CD4-positive, alpha-beta T cell (primary cell): Measurements from ENCODE around the gene ING4. TPM values are rescaled to one million over a fixed set of nuclear protein-coding genes. Genes with fewer than 3 reads are reported as not detected.
A peak's percentile ranks its signal among the peaks of the same experiment; 100 is the strongest.

ENCODE experiments used
- ATAC-seq: fragments of 200-7000 bp; cut with Tn5 transposase; one replicate; pipeline ENCODE4 v1.10.0; 2022; ENCODE audit warnings: mild to moderate bottlenecking; ENCODE audit not compliant: poor library complexity
- CTCF ChIA-PET: fragments of 350-600 bp; sonication (Branson Sonifier 250); formaldehyde crosslinking; loops from one replicate; lab custom pipeline; 2021; ENCODE audit warnings: antibody characterized with exemption, inconsistent platforms; lab: Charles Lee
- POLR2A ChIA-PET: fragments of 350-600 bp; sonication (Branson Sonifier 250); formaldehyde crosslinking; loops from one replicate; lab custom pipeline; 2021; ENCODE audit warnings: antibody characterized with exemption, inconsistent platforms; lab: Charles Lee
- DNase-seq, 14 experiments: peaks; one replicate each; pipeline ENCODE4 v3.0.0-alpha.2; 2013 to 2020; ENCODE audit warnings: mixed read lengths in 2 of 14
- H3K27ac ChIP-seq, 2 donors: one replicate each; pipeline versions ENCODE4 v1.5.1 to v1.7.0; 2013; ENCODE audit warnings: low read length in 2 of 2, low read depth in 1 of 2, mild to moderate bottlenecking in 1 of 2
- H3K27me3 ChIP-seq, 2 experiments: 1 replicate in 1 of 2; 2 replicates in 1 of 2; pipeline versions ENCODE4 v1.6.1 to v1.7.0; 2013; ENCODE audit warnings: low read length in 2 of 2, control low read depth in 1 of 2, mild to moderate bottlenecking in 1 of 2, moderate library complexity in 1 of 2; ENCODE audit not compliant: insufficient read depth in 2 of 2, control insufficient read depth in 1 of 2
- H3K36me3 ChIP-seq: one replicate; pipeline ENCODE4 v1.6.1; 2013; ENCODE audit warnings: low read length, control low read depth; ENCODE audit not compliant: insufficient read depth
- H3K4me1 ChIP-seq: one replicate; pipeline ENCODE4 v1.6.1; 2013; ENCODE audit warnings: low read length, control low read depth; ENCODE audit not compliant: insufficient read depth
- H3K4me3 ChIP-seq: one replicate; pipeline ENCODE4 v1.5.1; 2013; ENCODE audit warnings: mild to moderate bottlenecking, low read length, moderate library complexity
- H3K9me3 ChIP-seq, 2 experiments: 1 replicate in 1 of 2; 2 replicates in 1 of 2; pipeline versions ENCODE4 v1.6.1 to v1.7.0; 2013; ENCODE audit warnings: low read length in 2 of 2, mild to moderate bottlenecking in 2 of 2, control low read depth in 1 of 2, moderate library complexity in 1 of 2; ENCODE audit not compliant: control insufficient read depth in 1 of 2, insufficient read depth in 1 of 2
- H3K27ac Mint-ChIP-seq: one replicate; pipeline ENCODE4 v1.8.0; 2020; ENCODE audit warnings: mixed read lengths
- H3K27me3 Mint-ChIP-seq: one replicate; pipeline ENCODE4 v1.8.0; 2021; ENCODE audit warnings: mixed read lengths
- H3K36me3 Mint-ChIP-seq: one replicate; pipeline ENCODE4 v1.8.0; 2021; ENCODE audit warnings: low read depth, mixed read lengths
- H3K4me1 Mint-ChIP-seq: one replicate; pipeline ENCODE4 v1.8.0; 2021; ENCODE audit warnings: low read depth, mixed read lengths
- H3K4me3 Mint-ChIP-seq: one replicate; pipeline ENCODE4 v1.8.0; 2020; ENCODE audit warnings: mild to moderate bottlenecking, mixed read lengths
- H3K9me3 Mint-ChIP-seq: one replicate; pipeline ENCODE4 v1.8.0; 2020; ENCODE audit warnings: mixed read lengths
- CTCF ChIP-seq: fragments of 200-600 bp; IDR thresholded peaks from one replicate; pipeline ENCODE4 v1.8.0; 2022; ENCODE audit warnings: antibody characterized with exemption, mild to moderate bottlenecking
- intact Hi-C, 2 experiments: fragments of 100-400 bp; cut with DNase I in 1 of 2; cut with micrococcal nuclease in 1 of 2; formaldehyde crosslinking; loops; one replicate each; pipeline versions ENCODE4 v1.15.1 to v1.9.0; 2023 to 2025; cut with DNase I, micrococcal nuclease
- total RNA-seq, 174 experiments: library from RNA in 2 of 174; stranded (reverse) in 2 of 174; gene quantifications; one replicate each; pipeline ENCODE4 v1.2.3 and lab custom pipeline; 2021 to 2026

The ING4 gene
- total RNA-seq, 2 experiments from 2014 or later: 13.8 to 17.4 TPM

GRCh38 chr12:6613776-6614512 is 49.0 kb downstream of the ING4 start:
- peaks cover 47% of the 10 kb centered on the region for H3K4me1 Mint-ChIP-seq
- H3K27ac ChIP-seq: peak overlapping the region; percentile 40 to 47
- H3K27me3 ChIP-seq: no peaks in the 10 kb centered on the region
- no peaks in the 10 kb centered on the region for H3K36me3 Mint-ChIP-seq
- ATAC-seq (peak; percentile 36), DNase-seq (peak in 9 of 14 experiments; percentile 16 to 84 (median 46))
- no peaks in the 10 kb centered on the region for H3K9me3 Mint-ChIP-seq
- peaks cover 43% of the 10 kb centered on the region for H3K4me1 ChIP-seq
- H3K36me3 ChIP-seq: no peaks in the 10 kb centered on the region
- ChIA-PET POLR2A (interaction anchor here (0.7 to 4.4 kb wide), 13 partner anchors 11 to 330 kb away, joined by 3 to 21 read pairs (median 4); partner anchors contain the start of genes C12orf57, CDCA3, ENO2 and LPAR5), CTCF (interaction anchor here (0.7 to 0.9 kb wide), 2 partner anchors 20 to 70 kb away, joined by 3 to 4 read pairs; no protein-coding TSS in a partner anchor)
- H3K27me3 Mint-ChIP-seq: no peaks in the 10 kb centered on the region
- intact Hi-C loops: no loop called here
- no peak overlapping the region for H3K4me3 ChIP-seq
- no peak for TF ChIP-seq CTCF
- H3K9me3 ChIP-seq: no peaks in the 10 kb centered on the region
- H3K27ac Mint-ChIP-seq: peak overlapping the region; percentile 84
- peak overlapping the region; percentile 31 for H3K4me3 Mint-ChIP-seq

DNA sequence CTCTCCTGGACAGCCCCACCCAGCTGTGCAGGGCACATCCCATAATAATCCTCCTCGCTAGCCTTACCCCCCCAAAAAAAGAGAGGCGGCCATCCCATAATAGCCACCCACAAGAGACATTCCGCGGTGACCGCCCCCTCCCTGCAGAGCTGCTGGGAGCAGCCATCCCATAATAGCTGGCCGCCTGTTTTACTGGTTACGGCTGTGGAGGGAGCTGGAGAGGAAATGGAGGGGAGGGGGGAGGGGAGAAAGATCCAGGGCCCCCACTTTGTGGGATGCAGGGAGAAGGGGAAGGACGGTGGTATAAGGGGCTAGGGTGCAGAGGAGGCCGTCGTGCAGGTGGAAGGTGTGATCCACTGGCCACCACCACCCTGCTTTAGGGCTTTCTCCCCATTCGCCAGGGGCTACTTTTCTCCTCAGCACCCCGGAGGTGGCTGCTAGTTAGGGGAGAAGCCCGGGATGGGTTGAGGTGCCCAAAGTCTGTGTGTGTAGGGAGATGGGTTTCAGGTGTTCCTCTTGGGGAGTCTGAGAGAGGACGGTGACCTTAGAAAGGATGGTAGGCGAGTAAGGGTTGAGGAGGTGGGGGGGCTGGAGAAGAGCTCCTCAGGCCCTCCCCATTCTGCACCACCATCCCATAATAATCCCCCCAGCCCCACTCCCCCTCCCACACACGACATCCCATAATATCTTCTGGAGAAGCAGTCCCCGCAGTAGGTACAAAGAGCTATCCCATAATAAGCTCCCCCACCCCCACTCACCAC is 49.7 kb downstream of the ING4 start:
- Histone ChIP-seq H3K27ac (peak overlapping the region; percentile 58 to 70), H3K4me1 (peaks cover 49% of the 10 kb centered on the region), H3K9me3 (no peaks in the 10 kb centered on the region), H3K36me3 (no peaks in the 10 kb centered on the region), H3K4me3 (no peak overlapping the region), H3K27me3 (no peaks in the 10 kb centered on the region)
- CTCF ChIA-PET: interaction anchor here (1.2 kb wide), 1 partner anchor 11 kb away, joined by 3 read pairs; no protein-coding TSS in a partner anchor
- no peaks in the 10 kb centered on the region for H3K27me3 Mint-ChIP-seq
- no peaks in the 10 kb centered on the region for H3K9me3 Mint-ChIP-seq
- no peak overlapping the region for H3K4me3 Mint-ChIP-seq
- H3K36me3 Mint-ChIP-seq: no peaks in the 10 kb centered on the region
- no peak for TF ChIP-seq CTCF
- peaks cover 47% of the 10 kb centered on the region for H3K4me1 Mint-ChIP-seq
- ATAC-seq (peak; percentile 7), DNase-seq (peak in 5 of 14 experiments; percentile 27 to 70 (median 44))
- intact Hi-C loops: no loop called here
- H3K27ac Mint-ChIP-seq: peak overlapping the region; percentile 84
- POLR2A ChIA-PET: interaction anchor here (0.7 to 4.4 kb wide), 21 partner anchors 10 to 330 kb away, joined by 3 to 21 read pairs (median 4); partner anchors contain the start of genes C12orf57, CDCA3, COPS7A and ENO2

GRCh38 chr12:6612652-6613014 is 50.3 kb downstream of the ING4 start:
- H3K4me1 Mint-ChIP-seq: peaks cover 43% of the 10 kb centered on the region
- CTCF ChIA-PET: interaction anchor here (1.2 kb wide), 1 partner anchor 12 kb away, joined by 3 read pairs; no protein-coding TSS in a partner anchor
- no peaks in the 10 kb centered on the region for H3K27me3 Mint-ChIP-seq
- H3K4me3 Mint-ChIP-seq: peak overlapping the region; percentile 53
- Histone ChIP-seq H3K27ac (peak overlapping the region; percentile 58 to 63), H3K4me1 (peaks cover 49% of the 10 kb centered on the region), H3K4me3 (peak overlapping the region; percentile 29), H3K36me3 (no peaks in the 10 kb centered on the region), H3K9me3 (no peaks in the 10 kb centered on the region), H3K27me3 (no peaks in the 10 kb centered on the region)
- DNase-seq (no peak), ATAC-seq (no peak)
- no peak for TF ChIP-seq CTCF
- H3K27ac Mint-ChIP-seq: peak overlapping the region; percentile 84
- no peaks in the 10 kb centered on the region for H3K9me3 Mint-ChIP-seq
- no peaks in the 10 kb centered on the region for H3K36me3 Mint-ChIP-seq
- intact Hi-C loops: no loop called here
- POLR2A ChIA-PET: interaction anchor here (0.7 to 4.4 kb wide), 13 partner anchors 9 to 325 kb away, joined by 3 to 21 read pairs (median 4); partner anchors contain the start of genes COPS7A, LPAR5, MRPL51 and NOP2
